Central memory CD4-positive, alpha-beta T cell (primary cell): Measurements from ENCODE around the gene IRF4.

ENCODE experiments used
- DNase-seq: peaks from one replicate; pipeline ENCODE4 v3.0.0; 2022

Gene IRF4

DNA sequence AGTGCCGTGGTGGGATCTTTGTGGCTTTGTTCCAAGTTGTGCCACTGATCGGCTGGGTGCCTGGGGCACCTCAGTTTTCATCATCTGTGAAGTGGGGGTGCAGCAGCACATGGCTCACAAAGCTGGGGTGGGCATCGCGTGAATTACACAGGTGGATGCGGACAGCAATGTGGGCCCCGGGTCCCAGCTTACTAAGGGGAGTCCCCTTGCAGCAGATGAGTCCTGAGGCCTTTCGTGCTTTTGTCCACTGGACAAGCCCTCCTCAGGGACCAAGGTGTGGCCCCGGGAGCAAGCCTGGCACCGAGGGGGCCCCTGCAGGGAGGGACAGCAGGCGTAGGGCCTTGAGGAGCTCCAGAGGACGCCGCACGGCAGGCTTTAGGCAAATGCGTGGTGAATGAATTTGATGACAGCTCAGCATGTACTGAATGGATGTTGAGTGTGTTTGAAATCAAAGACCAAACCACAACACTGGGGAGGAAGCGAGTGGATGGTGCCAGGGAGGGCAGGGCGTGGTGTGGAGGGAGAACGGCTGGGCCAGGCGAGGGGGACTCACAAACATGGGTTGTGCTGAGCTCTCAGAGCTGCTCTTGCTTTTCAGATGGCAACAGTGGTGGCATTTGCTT, 53.2 kb downstream of the IRF4 start:
- DNase-seq = peak; percentile 70

GRCh38 chr6:445571-446417, 54.2 kb downstream of the IRF4 start:
- DNase-seq = no peak

DNA sequence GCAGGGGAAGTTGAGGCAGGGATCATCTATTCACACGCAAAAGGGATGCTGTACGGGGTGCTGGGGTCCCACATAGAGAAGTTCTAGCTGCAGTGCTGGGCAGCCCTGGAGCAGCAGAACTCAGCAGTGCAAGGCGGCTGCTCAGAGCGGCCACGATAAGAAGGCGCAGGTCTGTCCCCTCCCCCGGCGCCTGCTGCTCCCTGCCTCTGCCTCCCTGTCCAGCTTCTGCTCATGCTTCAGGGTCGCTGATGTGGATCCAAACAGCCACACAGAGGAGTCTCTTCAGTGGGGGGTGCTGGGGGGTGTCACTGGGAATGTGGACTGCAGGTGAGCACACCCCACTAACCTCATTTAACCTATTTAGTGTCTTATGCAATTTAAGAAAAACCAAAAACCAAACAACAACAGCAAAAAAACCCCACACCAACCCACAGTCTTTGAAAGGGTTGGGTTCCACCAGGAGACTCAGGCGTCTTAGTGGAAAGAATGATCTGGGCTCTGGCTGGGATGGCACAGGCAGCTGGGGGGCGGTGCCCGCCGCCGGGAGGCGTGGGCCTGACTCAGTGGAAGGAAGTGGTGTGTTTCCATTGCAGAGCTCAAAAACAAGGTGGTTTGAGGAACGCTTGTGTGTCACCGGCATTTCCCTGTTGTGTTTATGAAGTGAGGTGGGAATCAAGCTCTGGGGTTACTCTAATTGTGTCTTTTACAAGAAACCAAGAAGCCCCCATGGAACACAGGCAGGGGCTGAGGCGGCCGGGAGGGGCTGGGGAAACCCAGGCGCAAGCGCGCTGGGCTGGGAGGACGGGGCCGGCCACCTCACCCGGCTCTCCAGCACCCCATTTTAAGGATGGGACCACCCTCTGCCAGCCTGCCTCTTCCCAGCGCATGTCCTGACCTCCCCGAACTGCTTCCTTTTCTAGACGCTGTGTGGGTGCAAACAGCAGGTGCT, 55.1 kb downstream of the IRF4 start:
- peak; percentile 74 for DNase-seq

- DNase-seq = no peak
These were observed 56.0 kb downstream of the IRF4 start for GRCh38 chr6:447381-448165.

GRCh38 chr6:448296-449056, 56.9 kb downstream of the IRF4 start:
- no peak for DNase-seq

GRCh38 chr6:449057-449430, 57.5 kb downstream of the IRF4 start:
- DNase-seq = no peak

DNA sequence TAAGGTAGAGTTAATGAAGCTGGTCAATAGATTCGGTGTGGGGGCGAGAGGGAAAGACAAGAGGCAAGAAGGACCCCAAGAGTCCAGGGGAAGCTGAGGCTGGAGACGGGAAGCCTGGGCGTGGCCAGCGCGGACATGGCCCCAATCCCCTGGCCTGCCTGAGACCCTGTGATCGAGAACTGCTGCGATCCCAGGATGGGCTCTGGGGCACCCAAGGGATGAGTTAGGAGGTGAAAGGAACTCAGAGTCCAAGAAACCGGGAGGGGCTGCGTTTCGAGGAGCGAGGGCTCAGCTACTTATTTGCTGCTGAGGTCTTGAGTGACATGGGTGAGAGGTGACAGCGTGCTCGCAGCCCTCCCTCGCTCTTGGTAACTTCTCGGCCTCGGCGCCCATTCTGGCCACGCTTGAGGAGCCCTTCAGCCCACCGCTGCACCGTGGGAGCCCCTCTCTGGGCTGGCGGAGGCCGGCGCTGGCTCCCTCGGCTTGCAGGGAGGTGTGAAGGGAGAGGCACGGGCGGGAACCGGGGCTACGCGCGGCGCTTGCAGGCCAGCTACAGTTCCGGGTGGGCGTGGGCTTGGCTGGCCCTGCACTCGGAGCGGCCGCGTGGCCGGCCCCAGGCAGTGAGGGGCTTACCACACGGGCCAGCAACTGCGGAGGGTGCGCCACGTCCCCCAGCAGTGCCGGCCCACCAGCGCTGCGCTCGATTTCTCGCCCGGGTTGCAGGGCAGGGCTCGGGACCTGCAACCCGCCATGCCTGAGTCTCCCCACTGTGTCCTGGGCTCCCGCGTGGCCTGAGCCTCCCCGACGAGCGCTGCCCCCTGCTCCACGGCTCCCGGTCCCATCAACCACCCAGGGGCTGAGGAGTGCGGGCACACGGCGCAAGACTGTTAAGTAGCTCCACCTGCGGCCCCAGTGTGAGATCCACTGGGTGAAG, 58.2 kb downstream of the IRF4 start:
- no peak for DNase-seq

DNA sequence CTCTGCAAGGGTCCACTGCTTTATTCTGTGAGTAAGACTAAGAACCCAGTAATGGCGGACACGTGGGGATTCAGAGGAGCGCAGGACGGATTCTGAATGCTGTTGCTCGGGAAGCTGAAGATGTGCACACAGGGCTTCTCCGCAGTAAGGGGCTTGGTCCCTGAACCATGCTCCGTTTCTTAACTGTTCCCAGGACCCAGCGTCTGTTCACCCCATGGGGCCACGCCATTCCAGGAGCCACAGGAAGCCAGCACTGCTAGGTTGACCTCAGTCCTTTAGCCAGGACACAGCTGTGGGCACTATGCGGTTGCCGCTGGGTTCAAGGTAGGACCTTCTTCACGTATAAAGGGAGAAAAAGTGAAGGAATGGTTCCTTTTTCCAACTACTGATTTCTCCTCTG, 59.8 kb downstream of the IRF4 start:
- DNase-seq = no peak

DNA sequence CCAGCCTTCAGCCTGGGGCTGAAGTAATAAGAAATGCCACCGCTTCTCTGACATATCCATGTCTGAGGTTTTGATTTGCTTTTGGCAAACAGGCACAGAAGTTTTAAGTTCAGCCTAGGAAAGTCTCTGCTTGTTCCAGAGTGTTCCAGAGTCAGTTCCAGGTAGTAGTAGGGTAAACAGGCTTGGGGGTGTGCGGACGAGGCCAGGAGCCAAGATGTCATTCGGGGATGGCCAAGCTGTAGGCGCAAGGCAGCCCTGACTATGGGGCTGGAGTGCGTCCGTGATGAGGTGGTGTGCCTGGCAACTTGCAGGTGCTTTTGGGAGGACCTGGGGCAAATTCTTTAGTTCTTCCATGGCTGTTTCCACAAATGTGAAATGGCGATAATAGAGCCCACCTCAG, 60.3 kb downstream of the IRF4 start:
- DNase-seq = no peak

DNA sequence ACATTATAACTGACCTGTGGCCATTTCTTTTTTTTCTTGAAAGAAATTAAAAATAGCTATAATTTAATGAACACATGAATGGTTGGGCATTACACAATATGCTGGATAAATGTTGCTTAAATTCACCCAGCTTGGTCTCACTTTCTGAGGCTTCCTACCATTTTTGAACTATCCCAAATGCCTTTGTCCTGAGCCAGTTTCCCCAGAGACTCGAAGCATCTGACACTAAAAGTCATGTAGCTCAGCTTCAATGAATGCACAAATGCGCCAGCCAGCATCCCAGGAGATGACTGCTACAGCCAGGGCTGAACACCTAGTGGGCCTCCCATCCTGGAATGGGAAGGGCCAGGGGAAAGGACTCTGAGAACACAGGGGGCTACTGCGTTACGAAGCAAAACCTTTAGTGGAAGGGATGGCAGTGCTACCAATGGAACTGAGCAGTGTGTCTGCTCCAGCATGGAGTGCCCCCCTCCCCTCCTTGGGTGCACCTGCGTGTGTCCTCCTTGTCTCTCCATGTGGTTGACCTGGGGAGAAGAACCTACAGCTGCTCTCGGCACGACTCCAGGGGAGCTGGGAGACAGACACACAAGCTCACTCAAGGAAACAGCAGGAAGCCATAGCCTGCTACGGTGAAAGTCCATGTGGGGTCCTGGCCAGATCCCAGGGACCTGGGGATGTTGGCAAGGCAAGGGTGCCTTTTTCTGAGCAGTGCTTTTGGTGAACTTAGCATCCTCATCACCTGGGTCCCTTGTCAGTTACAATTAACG, 60.9 kb downstream of the IRF4 start:
- DNase-seq = no peak

DNA sequence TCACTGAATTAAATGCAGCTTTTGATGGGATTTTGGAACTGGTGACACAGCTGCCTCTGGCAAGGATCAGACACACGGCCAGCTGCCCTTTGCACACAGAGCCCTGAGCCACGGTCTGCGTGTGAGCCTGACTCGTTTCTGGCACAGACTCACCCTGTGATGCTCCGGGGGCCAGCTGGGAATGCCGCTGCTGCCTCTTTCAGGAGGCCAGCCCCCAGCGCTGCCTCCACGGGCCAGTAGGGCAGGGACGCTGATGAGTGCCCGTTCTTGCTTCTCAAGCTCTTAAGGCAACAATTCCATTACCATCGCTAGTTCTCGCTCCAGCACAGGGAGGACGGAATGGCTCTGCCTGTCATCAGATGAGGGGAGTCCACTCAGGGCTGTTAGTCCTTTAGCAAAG, 61.6 kb downstream of the IRF4 start:
- DNase-seq = no peak

DNA sequence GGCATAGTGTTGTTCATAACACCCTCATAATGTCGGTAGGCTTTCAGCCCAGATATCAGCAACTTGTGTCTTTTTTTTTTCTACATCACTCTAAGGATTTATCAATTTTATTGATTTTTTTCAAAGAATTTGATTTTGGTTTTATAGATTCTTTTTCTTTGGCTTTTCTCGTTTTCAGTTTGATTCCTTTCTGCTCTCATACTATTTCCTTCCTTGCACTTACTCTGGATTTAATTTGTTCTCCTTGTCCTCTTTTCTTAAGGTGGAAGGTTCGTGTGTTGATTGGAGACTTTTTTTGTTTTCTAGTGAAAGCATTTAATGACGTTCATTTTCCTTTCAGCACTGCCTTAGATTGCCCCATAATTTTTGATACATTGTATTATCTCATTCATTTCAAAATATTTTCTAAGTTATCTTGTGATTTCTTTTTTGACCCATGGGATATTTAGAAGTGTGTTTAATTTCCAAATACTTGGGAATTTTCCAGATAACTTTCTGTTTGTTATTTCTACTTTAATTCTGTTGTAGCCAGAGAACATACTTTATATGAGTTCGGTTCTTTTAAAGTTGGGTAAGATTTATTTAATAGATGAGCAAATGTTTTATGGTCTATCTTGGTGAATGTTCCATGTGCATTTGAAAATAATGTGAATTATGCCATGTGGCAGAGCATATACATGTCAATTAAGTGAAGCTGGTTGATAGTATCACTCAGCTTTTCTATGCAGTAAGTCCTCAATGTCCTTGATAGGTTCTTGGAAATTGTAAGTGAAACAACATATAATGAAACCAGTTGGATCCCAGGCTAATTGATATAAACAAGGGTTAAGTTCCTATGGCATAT, 62.8 kb downstream of the IRF4 start:
- DNase-seq = no peak

- no peak for DNase-seq
These were observed 63.5 kb downstream of the IRF4 start for GRCh38 chr6:455006-455585.

DNA sequence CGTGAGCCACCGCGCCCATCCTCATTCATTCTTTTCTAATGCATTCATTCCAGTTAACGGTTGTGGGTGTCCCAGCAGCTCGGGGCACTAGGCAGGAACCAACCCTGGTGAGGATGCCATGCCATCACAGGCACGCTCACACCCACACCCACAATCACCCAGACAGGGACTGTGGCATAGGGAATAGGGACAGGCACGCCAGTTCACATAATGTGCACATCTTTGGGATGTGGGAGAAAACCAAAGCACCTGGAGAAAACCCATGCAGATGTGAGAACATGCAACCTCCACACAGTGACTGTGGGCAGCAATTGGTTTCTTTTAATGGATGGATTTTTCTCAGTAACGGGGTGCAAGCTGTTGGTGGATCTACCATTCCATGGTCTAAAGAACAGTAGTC, 64.3 kb downstream of the IRF4 start:
- DNase-seq = no peak

GRCh38 chr6:456358-456867, 64.9 kb downstream of the IRF4 start:
- DNase-seq = no peak

- no peak for DNase-seq
These were observed 65.3 kb downstream of the IRF4 start for GRCh38 chr6:456887-457286.
